SH-SY5Y (cell line): Measurements from ENCODE around the gene CERT1.

Experiments used
- GATA2 ChIP-seq: IDR thresholded peaks from 2 replicates; pipeline ENCODE4 v1.6.1; 2011; ENCODE audit warnings: mild to moderate bottlenecking, low read depth, low read length
- GATA3 ChIP-seq: IDR thresholded peaks from 2 replicates; pipeline ENCODE4 v1.6.1; 2011; ENCODE audit warnings: low read depth, mild to moderate bottlenecking, low read length, moderate library complexity

- TF ChIP-seq GATA3 (no peak), GATA2 (no peak)
These were observed 65.4 kb downstream of the CERT1 start for GRCh38 chr5:75446068-75446467.
